ENCODE results near the gene MANBA.
"Not testable (repeated sequence)": the region's sequence is repeated elsewhere in the genome, so short reads cannot be mapped to it uniquely, and the experiment has no call there.

The MANBA gene

GRCh38 chr4:102619776-102620631, 140.8 kb downstream of the MANBA start:
- not testable (repeated sequence) for DNase-seq (ENCODE audit: low read depth)

DNA sequence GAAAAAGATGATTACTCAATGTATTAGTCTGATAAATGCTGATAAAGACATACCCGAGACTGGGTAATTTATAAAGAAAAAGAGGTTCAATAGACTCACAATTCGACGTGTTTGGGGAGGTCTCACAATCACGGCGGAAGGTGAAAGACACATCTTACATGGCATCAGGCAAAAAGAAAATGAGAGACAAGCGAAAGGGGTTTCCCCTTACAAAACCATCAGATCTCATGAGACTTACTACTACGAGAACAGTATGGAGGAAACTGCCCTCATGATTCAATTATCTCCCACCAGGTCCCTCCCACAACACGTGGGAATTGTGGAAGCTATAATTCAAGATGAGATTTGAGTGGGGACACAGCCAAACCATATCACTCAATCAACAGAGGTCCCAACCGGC, 141.7 kb downstream of the MANBA start:
- DNase-seq (ENCODE audit: low read depth): not testable (repeated sequence)

DNA sequence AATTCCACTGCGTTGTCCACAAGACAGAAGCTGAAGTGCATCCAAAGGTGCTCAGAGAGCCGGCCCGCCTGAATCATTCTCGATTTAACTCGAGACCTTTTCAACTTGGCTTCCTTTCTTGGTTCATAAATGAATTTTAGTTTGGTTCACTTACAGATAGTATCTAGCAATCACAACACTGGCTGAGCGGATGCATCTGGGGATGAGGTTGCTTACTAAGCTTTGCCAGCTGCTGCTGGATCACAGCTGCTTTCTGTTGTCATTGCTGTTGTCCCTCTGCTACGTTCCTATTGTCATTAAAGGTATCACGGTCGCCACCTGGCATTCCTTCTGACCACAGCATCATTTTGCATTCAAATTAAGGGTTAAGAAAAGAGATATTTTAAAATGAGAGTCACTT, 144.1 kb downstream of the MANBA start:
- no peak for DNase-seq (ENCODE audit: low read depth)

GRCh38 chr4:102614801-102615200, 146.0 kb downstream of the MANBA start:
- no peak for DNase-seq (ENCODE audit: low read depth)

GRCh38 chr4:102612824-102613366, 147.9 kb downstream of the MANBA start:
- no peak for DNase-seq (ENCODE audit: low read depth)

GRCh38 chr4:102612210-102612609, 148.6 kb downstream of the MANBA start:
- DNase-seq (ENCODE audit: low read depth): no peak

DNA sequence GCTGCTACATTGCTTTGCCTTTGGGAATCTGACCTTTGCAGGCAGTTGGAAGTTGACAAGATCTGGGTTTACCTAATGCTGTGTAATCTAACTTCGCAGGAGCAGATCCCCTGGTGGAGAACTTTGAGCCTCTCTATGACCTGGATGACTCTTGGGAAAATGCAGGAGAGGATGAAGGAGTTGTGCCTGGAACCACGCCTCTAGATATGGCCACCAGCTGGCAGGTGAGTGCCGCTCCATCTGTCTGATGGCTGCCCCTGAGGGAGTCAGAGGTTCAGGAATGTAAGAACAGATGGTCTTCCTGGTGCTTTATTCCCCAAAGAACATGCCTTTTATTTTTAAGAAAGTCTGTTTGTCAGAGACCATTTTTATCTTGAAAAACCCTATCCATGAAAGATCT, 150.3 kb downstream of the MANBA start:
- no peak for DNase-seq (ENCODE audit: low read depth)

DNA sequence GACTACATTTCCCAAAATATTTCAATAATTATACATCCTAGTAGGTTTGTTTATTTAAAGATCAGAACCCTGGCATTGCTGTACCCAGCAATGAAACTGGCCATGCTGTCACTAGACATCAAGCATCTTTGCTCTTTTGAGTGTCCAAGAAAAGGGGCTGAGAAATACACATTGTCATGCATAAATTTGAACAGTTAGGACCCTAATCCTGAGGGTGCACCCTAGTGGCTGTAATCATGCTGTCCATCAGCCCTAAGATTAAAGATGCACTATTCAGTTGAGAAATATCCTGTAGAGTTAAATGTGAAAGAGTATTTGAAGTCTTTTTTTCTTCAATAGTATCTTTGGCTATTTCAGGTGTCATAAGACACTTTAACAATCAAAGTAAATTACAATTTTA, 150.8 kb downstream of the MANBA start:
- DNase-seq (ENCODE audit: low read depth): no peak

DNA sequence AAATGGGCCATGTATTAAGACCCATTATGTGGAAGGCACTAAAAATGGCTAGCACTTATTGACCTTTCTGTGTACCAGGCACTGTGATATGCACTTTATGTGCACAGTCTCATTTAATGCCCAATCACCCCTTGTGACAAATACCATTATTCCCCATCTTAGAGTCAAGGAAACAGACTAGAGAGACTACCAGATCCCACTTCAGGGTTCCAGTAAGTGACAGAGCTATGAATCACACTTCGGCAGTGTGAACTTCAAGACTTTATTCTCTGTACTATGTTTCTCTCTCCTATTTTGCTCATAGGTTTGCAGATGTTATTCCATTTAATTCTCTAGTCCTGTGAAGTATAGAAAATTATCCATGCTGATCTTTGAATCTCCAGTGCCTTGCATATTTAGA, 152.6 kb downstream of the MANBA start:
- no peak for DNase-seq (ENCODE audit: low read depth)

GRCh38 chr4:102606846-102607450, 153.8 kb downstream of the MANBA start:
- no peak for DNase-seq (ENCODE audit: low read depth)

DNA sequence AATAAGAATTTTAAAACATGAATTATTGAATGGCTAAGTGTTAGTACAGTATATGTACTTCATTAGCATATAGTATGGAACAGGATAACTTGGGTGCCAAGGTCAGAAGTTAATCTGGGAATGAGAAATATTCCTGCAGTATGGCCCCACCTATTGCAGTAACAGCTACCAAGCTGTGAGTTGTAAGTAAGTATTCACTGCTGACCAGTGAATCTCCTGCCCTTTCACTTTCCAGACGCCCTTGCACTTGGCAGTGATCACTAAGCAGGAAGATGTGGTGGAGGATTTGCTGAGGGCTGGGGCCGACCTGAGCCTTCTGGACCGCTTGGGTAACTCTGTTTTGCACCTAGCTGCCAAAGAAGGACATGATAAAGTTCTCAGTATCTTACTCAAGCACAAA, 154.5 kb downstream of the MANBA start:
- no peak for DNase-seq (ENCODE audit: low read depth)

GRCh38 chr4:102604222-102604940, 156.4 kb downstream of the MANBA start:
- DNase-seq (ENCODE audit: low read depth): no peak

- no peak for DNase-seq (ENCODE audit: low read depth)
These were observed 159.1 kb downstream of the MANBA start for GRCh38 chr4:102601586-102602227.

DNA sequence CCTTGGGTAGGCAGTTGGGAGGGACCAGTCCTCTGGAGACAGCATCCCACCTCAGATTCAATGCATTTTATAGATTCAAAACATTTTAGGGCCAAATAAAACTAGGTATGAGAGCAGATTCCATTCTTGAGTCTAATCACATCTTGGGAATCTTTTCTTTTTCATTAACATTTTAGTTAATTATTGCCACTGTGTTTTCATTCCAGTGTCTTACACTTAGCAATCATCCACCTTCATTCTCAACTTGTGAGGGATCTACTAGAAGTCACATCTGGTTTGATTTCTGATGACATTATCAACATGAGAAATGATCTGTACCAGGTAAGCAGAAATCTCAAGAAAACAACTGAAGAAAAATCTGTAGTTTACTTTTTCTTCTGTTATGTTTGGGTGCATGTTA, 160.1 kb downstream of the MANBA start:
- no peak for DNase-seq (ENCODE audit: low read depth)

- no peak for DNase-seq (ENCODE audit: low read depth)
These were observed 160.9 kb downstream of the MANBA start for GRCh38 chr4:102599886-102600285.

DNA sequence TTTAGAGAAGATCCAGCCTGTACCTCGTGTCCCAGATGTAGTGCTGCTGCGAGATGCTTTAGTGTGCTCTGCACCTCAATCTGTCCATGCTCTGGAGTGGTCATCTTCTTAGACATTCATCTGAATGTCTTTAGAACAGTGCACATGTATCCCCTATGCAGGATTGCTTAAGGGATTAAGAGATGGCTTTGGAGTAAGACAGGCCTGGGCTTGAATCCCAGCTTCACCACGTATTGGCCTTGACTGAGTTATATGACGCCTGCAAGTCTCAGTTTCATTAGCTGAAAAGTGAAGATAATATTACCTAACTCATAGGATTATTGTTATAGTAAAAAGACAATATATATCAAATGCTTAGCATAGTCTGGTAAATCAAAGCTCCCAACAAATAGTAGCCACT, 161.3 kb downstream of the MANBA start:
- no peak for DNase-seq (ENCODE audit: low read depth)

DNA sequence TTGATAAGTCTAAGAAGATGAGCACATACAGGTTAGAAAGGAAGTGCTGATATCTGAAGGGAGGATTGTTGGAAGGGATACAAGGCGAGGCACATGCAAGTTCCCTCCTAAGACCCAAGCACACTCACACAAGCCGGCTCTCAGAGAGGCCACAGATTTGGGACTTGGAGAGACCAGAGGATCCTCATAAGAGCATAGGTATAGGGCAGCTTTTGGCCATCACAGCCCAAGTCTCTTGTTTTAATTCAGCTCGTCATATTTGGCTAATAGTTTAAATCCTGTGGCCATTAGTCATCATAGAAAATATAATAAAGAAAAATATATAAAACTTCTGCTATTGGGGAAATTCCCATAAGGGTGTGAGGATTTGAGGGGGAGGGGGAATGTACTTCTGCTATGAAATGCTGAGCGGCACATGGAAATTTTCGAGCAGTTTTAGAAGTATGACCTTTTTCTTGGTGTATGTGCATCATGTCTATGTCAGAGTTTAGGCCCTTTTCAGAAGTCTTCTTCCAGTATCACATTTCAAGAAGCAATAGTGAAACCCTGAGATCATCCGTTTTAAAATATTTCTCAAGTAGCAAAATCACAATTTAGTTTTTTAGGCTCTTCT, 161.9 kb downstream of the MANBA start:
- DNase-seq (ENCODE audit: low read depth): no peak

DNA sequence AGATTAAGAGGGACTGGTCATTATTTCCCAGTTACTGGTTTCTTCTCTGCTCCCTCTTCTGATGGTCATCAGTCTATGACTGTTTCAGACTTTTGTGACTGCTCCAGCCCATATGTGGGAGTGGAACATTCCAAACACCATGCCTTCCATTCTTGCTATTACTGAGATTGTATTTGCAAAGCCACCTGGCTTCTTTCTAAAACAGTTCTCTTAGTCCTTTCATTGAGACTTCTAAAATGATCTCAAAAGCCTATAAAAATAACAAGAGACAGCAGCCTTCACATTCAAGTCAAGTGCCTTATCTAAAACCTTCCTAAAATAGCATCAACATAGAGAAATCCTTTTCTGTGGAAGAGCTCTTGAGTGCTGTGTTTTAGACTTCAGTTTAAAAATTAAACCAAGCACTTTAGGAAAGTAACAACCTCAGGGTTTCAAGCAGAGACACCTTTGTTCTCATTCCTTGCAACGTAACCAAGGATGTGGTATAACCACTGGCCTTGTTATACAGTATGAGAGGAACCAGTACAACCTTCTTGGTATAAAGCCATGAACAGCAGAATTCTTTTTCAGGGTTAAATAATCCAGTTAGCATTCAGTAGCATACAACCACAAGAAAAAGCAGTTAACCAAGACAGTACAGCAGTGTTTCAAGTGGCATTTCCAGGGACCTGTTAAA, 162.5 kb downstream of the MANBA start:
- no peak for DNase-seq (ENCODE audit: low read depth)

GRCh38 chr4:102596532-102596931, 164.2 kb downstream of the MANBA start:
- no peak for DNase-seq (ENCODE audit: low read depth)

DNA sequence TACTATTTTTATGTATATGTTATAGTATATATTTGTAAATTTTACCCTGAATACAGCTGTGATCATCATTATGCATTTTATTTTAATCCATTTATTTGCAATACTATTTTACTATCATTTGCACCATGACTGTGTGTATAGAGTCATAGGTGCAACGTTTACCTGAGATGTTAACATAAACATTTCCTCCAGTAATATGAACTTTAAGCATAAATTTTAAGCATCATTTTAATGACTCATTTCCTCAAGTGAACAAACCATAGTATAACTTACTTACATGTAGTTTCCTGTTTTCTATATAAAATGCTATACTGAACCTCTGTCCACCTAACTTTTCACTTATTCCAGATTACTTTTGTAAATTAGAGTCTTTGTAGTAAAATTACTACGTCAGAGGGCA, 166.8 kb downstream of the MANBA start:
- DNase-seq (ENCODE audit: low read depth): no peak

DNA sequence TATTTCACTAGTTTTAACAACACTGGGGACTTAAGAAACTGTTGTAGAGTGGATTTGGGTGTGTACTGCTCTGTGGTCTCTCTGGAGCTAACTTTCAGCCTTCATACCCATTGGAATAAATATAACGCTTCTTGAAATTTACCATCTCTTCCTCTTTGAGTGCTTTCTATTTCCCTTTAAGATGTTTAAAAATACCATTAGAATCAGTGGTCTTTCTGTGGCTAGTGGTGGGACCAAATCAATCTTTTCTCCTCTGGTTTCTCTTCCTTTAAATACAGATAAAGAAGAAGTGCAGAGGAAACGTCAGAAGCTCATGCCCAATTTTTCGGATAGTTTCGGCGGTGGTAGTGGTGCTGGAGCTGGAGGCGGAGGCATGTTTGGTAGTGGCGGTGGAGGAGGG, 167.6 kb downstream of the MANBA start:
- no peak for DNase-seq (ENCODE audit: low read depth)

All from HS-5 (cell line).